ENCODE data around the gene SETBP1. TPM values are rescaled to one million over a fixed set of nuclear protein-coding genes. Genes with fewer than 3 reads are reported as not detected.

The SETBP1 gene
- total RNA-seq, 1 experiment from 2014 or later: 9.6 TPM

DNA sequence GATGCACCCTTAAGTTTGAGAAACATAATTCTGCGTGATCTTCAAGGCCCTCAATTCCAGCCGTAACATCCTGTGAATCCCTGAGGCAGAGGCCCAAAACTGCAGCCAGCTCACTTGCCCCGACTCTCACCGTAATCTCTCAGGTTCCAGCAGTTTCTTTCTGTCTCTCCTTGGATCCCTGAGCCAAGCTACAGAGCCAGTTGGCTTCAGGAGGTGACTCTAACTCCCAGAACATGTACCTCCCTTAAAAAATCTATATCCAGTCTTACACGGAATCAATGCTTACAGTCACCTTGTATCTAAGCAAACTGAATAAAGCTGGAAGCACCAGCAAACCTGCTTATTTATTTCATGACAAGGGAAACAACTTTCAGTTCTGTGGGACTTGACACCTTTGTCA is 300.4 kb downstream of the SETBP1 start (continued):
- TF ChIP-seq ZNF219 (CRISPR knock-in tag; IDR thresholded peaks at IDR 0.05; ENCODE audit: borderline replicate concordance) (no peak), NFATC4 (CRISPR knock-in tag; IDR thresholded peaks at IDR 0.05) (no peak), IRF2 (CRISPR knock-in tag; IDR thresholded peaks at IDR 0.05; ENCODE audit: borderline replicate concordance, low read depth) (no peak), FOXP1 (CRISPR knock-in tag; IDR thresholded peaks at IDR 0.05; ENCODE audit: borderline replicate concordance) (no peak), SMAD4 (CRISPR knock-in tag; IDR thresholded peaks at IDR 0.05) (no peak)
- TF ChIP-seq, protein P1, sequence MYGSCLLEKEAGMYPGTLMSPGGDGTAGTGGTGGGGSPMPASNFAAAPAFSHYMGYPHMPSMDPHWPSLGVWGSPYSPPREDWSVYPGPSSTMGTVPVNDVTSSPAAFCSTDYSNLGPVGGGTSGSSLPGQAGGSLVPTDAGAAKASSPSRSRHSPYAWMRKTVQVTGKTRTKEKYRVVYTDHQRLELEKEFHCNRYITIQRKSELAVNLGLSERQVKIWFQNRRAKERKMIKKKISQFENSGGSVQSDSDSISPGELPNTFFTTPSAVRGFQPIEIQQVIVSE (CRISPR knock-in tag; IDR thresholded peaks at IDR 0.05; ENCODE audit: borderline replicate concordance): no peak
- TF ChIP-seq, protein P2, sequence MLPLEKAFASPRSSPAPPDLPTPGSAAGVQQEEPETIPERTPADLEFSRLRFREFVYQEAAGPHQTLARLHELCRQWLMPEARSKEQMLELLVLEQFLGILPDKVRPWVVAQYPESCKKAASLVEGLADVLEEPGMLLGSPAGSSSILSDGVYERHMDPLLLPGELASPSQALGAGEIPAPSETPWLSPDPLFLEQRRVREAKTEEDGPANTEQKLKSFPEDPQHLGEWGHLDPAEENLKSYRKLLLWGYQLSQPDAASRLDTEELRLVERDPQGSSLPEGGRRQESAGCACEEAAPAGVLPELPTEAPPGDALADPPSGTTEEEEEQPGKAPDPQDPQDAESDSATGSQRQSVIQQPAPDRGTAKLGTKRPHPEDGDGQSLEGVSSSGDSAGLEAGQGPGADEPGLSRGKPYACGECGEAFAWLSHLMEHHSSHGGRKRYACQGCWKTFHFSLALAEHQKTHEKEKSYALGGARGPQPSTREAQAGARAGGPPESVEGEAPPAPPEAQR (CRISPR knock-in tag; IDR thresholded peaks at IDR 0.05): no peak
- TF ChIP-seq, protein P3, sequence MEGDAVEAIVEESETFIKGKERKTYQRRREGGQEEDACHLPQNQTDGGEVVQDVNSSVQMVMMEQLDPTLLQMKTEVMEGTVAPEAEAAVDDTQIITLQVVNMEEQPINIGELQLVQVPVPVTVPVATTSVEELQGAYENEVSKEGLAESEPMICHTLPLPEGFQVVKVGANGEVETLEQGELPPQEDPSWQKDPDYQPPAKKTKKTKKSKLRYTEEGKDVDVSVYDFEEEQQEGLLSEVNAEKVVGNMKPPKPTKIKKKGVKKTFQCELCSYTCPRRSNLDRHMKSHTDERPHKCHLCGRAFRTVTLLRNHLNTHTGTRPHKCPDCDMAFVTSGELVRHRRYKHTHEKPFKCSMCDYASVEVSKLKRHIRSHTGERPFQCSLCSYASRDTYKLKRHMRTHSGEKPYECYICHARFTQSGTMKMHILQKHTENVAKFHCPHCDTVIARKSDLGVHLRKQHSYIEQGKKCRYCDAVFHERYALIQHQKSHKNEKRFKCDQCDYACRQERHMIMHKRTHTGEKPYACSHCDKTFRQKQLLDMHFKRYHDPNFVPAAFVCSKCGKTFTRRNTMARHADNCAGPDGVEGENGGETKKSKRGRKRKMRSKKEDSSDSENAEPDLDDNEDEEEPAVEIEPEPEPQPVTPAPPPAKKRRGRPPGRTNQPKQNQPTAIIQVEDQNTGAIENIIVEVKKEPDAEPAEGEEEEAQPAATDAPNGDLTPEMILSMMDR (IDR thresholded peaks at IDR 0.05): no peak

DNA sequence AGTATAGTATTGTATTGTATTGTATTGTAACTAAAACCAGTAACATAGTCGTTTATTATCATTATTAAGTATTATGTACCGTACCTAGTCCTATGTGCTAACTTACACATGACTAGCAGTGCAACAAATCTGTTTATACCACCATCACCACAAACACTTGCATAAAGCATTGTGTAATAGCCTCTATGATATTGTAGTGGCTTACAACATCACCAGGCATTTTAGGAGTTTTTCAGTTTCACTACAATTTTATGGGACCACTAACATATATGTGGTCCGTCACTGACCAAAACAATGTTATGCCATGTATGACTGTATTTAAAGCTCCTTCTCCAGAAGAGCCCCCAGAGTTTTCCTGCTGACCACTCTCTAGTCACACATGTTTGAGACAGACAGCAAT is 306.2 kb downstream of the SETBP1 start:
- TF ChIP-seq ZNF138 (CRISPR knock-in tag; conservative IDR thresholded peaks at IDR 0.05): no peak
- TF ChIP-seq CBFB (CRISPR knock-in tag; IDR thresholded peaks at IDR 0.05; ENCODE audit: low read depth): no peak
- no peak for TF ChIP-seq RELA (CRISPR knock-in tag; IDR thresholded peaks at IDR 0.05; ENCODE audit: borderline replicate concordance)
- TF ChIP-seq, protein P4, sequence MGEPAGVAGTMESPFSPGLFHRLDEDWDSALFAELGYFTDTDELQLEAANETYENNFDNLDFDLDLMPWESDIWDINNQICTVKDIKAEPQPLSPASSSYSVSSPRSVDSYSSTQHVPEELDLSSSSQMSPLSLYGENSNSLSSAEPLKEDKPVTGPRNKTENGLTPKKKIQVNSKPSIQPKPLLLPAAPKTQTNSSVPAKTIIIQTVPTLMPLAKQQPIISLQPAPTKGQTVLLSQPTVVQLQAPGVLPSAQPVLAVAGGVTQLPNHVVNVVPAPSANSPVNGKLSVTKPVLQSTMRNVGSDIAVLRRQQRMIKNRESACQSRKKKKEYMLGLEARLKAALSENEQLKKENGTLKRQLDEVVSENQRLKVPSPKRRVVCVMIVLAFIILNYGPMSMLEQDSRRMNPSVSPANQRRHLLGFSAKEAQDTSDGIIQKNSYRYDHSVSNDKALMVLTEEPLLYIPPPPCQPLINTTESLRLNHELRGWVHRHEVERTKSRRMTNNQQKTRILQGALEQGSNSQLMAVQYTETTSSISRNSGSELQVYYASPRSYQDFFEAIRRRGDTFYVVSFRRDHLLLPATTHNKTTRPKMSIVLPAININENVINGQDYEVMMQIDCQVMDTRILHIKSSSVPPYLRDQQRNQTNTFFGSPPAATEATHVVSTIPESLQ (CRISPR knock-in tag; IDR thresholded peaks at IDR 0.05): no peak
- TF ChIP-seq, protein P5, sequence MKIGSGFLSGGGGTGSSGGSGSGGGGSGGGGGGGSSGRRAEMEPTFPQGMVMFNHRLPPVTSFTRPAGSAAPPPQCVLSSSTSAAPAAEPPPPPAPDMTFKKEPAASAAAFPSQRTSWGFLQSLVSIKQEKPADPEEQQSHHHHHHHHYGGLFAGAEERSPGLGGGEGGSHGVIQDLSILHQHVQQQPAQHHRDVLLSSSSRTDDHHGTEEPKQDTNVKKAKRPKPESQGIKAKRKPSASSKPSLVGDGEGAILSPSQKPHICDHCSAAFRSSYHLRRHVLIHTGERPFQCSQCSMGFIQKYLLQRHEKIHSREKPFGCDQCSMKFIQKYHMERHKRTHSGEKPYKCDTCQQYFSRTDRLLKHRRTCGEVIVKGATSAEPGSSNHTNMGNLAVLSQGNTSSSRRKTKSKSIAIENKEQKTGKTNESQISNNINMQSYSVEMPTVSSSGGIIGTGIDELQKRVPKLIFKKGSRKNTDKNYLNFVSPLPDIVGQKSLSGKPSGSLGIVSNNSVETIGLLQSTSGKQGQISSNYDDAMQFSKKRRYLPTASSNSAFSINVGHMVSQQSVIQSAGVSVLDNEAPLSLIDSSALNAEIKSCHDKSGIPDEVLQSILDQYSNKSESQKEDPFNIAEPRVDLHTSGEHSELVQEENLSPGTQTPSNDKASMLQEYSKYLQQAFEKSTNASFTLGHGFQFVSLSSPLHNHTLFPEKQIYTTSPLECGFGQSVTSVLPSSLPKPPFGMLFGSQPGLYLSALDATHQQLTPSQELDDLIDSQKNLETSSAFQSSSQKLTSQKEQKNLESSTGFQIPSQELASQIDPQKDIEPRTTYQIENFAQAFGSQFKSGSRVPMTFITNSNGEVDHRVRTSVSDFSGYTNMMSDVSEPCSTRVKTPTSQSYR (CRISPR knock-in tag; IDR thresholded peaks at IDR 0.05): no peak
- ChIA-PET CTCF (no interaction called here), POLR2A (no interaction called here)
- Mint-ChIP-seq H3K4me1 (no peaks in the 10 kb centered on the region), H3K36me3 (peaks cover 10% of the 10 kb centered on the region; the same call in 1 of the 2 replicates), H3K9me3 (peaks cover 15% of the 10 kb centered on the region), H3K27me3 (ENCODE audit: low read depth) (no peaks in the 10 kb centered on the region), H3K4me3 (no peak overlapping the region), H3K27ac (no peak overlapping the region)
- no peak for ATAC-seq
- no peak for DNase-seq (ENCODE audit: low spot score)

DNA sequence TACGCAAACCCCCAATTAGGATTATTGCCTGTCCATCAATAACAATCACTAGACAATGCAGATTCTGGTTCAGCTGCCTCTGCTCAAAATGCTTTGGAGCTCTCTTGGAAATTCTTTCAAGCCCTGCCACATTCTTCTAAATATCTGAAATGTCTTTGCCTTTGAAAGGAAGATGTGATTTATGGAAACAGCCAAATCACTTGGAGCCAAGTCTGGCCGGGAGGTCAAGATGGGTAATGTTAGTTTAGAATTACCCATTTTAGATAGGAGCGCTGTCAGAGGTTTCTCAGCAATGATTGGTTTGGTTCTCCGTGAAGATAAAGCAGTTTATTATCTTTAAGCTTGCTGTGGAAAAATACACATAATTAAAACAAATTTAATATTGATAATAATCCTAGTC is 306.7 kb downstream of the SETBP1 start:
- H3K27me3 Mint-ChIP-seq (ENCODE audit: low read depth): no peaks in the 10 kb centered on the region
- ATAC-seq (no peak), DNase-seq (ENCODE audit: low spot score) (no peak)
- TF ChIP-seq ZNF423 (CRISPR knock-in tag; IDR thresholded peaks at IDR 0.05): no peak
- TF ChIP-seq, protein P6, sequence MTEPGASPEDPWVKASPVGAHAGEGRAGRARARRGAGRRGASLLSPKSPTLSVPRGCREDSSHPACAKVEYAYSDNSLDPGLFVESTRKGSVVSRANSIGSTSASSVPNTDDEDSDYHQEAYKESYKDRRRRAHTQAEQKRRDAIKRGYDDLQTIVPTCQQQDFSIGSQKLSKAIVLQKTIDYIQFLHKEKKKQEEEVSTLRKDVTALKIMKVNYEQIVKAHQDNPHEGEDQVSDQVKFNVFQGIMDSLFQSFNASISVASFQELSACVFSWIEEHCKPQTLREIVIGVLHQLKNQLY (CRISPR knock-in tag; IDR thresholded peaks at IDR 0.05): no peak
- ChIA-PET POLR2A (no interaction called here), CTCF (no interaction called here)
- H3K36me3 Mint-ChIP-seq: peaks cover 10% of the 10 kb centered on the region; the same call in 1 of the 2 replicates
- no peak overlapping the region for H3K27ac Mint-ChIP-seq
- H3K4me1 Mint-ChIP-seq: no peaks in the 10 kb centered on the region
- no peak overlapping the region for H3K4me3 Mint-ChIP-seq
- peaks cover 15% of the 10 kb centered on the region for H3K9me3 Mint-ChIP-seq
